HG02840 (cell line): Measurements from ENCODE around the gene RAB30.

Source experiments
- ATAC-seq: cut with Tn5 transposase; IDR thresholded peaks from one replicate; pipeline ENCODE4 v1.9.1; 2021; ENCODE audit warnings: mild to moderate bottlenecking, moderate library complexity, moderate number of reproducible peaks; ENCODE audit not compliant: unreplicated experiment, low FRiP score

Gene RAB30

DNA sequence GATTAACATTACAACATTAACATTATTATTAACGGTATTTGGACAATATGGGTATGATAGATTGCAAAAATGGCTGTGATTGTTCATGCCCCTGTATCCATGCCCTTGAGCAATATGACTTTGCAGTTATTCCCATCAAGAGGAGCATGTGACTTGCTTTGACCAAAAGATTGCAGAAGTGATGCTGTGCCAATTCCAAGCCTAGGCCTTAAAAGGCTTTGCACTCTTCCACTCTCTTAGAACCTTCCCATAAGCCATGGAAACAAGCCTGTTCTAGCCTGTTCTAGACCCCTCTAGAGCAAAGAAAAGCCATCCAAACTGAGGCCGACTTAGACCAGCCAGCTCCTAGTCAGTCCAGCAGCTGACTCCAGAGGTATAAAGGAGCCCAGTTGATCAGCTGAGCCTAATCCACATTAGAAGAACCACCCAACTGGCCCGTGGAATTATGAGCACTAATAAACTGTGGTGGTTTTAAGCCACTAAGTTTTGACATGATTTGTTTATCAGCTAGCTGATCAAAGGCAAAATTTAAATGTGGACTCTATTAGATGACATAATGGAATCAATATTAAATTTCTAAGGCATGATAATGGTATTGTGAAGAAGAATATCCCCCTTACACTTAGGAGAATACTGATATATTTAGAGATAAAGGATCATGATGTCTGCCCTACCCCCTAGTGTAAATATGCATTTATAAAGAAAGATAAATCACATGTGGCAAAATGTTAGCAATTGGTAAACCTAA is 28.6 kb downstream of the RAB30 start:
- no peak for ATAC-seq

DNA sequence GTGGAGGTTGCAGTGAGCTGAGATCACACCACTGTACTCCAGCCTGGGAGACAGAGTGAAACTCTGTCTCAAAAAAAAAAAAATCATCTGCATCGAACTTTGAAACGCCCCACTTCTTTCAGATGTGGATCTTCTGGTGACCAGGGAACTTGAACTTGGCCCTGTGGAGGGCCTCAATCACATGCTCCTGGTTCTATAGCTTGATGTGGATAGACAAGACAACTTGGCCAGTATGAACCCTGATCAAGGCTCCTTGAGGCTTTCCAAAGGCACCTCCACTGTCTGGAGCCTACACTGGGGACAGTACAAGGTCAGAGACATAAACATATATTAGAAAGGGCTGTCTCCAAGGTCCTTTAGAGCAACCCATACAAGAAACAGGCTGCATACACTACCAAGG is 30.6 kb downstream of the RAB30 start:
- ATAC-seq: no peak

GRCh38 chr11:83039566-83039965 is 32.1 kb downstream of the RAB30 start:
- no peak for ATAC-seq

GRCh38 chr11:83037877-83038276 is 33.8 kb downstream of the RAB30 start:
- ATAC-seq: no peak

DNA sequence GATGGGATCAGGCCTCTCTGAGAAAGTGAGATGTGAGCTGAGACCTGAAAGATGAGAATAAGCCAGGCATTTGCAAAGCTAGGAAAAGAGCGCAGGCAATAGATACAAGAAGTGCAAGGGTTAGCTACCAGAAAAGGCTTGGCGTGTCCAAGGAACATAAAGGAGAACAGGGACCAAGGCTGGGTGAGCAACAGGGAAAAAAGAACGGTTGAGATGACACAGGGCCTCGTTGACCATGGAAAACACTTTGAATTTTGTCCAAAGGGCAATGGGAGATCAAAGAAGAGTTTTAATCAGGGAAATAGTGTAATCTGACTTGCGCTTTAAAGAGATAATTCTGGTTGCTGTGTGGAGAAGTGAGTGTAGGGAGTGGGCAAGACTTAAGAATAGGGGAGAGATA is 35.0 kb downstream of the RAB30 start:
- ATAC-seq: no peak

DNA sequence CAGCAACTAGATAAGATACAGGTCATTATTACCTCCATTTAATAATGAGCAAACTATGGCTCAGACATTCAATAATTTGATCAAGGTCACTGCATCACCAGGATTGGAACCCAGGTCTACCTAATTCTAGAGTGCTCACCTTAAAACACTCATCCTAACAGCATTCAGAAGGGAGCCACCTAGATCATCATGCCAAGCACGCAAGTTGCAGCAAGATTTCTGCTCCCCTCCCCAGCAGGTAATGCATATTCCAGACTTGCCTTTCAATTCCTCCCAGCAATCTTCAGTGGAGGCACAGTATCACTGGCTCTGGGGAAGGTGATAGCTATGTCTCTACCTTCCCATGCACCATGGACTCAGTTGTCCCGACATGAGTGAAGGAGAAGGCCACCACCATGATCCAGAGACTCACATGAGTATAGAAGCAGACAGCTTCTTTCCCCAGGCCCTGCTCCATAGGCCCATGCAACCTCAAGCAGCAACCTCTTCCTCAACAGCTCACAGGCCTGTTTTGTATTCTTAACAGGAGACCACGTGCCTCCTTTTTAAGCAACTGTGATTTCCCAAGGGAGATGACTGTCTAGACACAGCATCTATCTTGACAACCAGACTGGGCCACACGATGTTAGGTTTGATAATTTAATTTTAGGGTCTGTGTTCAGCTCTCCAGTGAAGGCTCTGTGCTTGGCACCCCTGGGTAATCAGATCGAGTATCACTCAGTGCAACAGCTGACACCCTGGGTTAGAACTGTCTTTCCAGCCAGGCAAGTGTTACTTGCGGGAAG is 36.4 kb downstream of the RAB30 start:
- no peak for ATAC-seq

GRCh38 chr11:83034673-83035014 is 37.1 kb downstream of the RAB30 start:
- ATAC-seq: no peak

DNA sequence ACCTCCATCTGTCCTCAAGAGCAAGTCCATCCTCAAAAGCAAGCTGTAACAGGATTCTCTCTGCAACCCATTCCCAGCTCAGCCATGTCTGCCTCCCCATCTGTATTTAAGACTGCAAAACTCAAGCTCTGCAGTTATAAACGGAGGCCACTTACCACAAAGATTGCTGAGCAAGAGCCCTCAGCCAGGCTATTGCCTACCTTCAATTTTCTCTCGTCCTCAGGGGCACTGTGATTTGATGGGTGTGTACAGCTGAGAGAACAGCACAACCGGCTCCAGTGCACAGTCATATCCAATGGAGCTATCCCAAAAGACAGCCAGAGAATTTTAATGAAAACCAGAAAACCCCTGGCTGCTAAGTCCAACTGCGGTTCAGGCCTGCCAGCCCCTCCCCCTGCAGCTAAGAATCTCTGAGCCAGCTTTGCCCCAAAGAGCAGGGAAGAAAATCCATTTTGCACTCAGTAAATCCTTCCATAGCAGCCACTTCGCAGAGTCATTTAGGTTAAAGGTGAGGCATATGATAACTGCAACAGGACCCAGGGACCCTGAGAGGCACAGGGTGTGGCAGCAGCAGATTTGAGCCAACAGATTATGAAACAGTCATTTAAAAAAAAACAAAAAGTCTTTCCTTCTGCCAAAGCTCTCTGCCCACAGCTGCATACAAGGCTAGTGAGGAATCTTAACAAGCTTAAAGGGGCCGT is 37.6 kb downstream of the RAB30 start:
- ATAC-seq: no peak

DNA sequence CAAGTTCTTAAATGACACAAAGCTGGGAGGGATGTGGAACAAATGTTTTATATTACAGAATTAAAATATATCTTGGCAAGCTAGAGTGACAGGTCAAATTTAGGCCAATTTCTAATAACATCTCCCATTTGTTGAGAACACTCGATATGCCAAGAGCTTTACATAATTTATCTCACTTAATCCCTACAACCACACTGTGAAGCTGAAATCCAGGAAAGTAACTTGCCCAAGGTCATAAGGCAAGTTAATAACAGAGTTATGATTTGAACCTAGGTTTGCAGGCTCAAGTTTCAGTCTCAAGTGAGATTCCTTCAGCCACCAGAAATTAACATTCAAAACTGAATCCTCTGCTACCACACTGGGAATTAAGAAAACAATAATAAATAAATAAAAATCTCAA is 38.3 kb downstream of the RAB30 start:
- ATAC-seq: no peak

DNA sequence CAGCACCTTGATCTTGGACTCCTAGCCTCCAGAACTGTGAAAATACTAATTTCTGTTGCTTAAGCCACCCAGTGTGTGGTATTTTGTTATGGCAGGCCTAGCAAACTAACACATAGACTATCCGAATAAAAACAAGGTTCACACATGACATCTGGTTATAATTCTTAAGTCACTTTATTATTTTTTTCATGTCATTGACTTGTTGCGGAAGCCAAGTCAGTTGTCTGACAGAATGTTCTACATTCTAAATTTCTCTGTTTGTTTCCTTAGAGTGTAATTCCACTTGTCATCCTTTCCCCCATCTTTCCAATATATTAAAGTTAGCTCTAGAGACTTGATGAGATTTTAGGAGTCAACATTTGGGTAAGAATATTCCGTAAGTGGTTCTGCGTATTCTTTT is 40.6 kb downstream of the RAB30 start:
- ATAC-seq: no peak

GRCh38 chr11:83027794-83028193 is 43.9 kb downstream of the RAB30 start:
- no peak for ATAC-seq

GRCh38 chr11:83027289-83027688 is 44.4 kb downstream of the RAB30 start:
- ATAC-seq: no peak

- ATAC-seq: no peak
Measured at GRCh38 chr11:83026229-83026628, 45.5 kb downstream of the RAB30 start.

DNA sequence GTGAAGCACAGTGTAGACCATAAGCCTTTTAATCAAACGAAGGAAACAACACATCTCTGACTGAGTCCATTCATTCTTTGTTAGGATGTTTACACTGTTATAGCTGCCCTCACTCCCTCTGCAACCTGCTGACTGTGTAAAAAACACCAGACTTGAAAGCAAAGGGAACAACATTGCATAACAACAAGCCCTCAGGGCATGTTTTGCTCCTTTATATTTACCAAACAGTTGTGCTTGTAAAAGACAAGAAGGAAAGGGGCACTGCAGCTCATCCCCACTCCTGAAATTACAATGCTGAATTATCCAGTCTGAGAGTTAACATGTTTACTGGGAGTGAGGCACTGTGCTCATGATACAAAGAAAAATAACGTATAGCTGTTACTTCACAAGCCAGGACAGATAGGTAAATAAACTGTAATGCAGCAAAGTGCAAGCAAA is 46.4 kb downstream of the RAB30 start:
- ATAC-seq: no peak

- ATAC-seq: no peak
Measured at GRCh38 chr11:83024270-83024854, 47.3 kb downstream of the RAB30 start.

GRCh38 chr11:83023410-83023809 is 48.3 kb downstream of the RAB30 start:
- ATAC-seq: no peak

DNA sequence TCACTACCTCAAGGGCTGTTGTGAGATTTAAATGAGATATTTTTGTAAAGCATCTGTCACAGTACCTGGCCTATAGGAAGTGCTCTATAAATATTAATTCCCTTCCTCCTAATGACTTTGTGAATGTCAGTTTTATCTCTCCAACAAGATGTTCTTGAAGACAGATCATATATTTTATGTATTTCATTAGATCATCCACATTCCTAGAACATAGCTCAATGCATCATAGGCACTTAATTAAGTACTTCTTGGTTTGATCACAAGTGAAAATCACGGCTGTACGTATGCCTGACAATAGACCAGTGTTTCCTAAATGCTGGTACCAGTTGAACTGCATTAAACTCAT is 49.9 kb downstream of the RAB30 start:
- no peak for ATAC-seq

DNA sequence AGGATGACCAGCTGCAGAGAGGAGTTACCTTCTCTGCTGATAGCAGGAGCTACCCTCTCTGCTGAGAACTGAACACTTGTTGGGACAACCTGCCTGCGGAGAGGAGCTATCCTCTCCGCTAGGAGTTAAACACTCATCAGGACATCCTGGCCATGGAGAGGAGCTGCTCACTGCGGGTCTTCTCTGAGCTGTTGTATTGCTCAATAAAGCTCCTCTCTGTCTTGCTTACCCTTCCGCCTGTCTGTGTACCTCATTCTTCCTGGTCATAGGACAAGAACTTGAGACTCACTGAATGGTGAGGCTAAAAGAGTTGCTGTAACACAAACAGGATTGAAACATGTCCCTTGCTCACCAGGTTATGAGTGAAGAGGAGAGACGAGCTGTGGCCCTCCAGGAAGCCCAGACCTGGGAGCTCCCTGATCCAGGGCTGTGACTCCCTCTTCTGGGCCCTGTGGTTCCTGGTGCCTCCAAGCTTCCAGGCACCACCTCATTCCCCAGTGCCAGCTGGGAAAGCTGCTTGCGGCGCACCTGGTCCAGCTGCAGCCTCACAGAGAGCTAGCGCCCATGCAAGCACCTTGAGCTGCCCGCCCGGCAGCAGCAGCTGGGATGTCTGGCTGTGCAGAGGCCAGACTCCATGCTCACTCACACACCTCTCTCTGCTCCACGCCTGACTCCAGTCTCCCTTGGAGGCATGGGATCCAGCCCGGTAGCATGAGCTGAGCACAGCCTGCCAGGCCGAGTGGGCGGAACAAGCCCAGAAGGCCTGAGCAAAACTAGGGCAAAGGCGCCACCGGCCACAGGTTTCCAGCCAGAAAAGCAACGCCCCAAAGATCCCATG is 50.5 kb downstream of the RAB30 start:
- ATAC-seq: no peak

GRCh38 chr11:83019888-83020579 is 51.7 kb downstream of the RAB30 start:
- no peak for ATAC-seq

DNA sequence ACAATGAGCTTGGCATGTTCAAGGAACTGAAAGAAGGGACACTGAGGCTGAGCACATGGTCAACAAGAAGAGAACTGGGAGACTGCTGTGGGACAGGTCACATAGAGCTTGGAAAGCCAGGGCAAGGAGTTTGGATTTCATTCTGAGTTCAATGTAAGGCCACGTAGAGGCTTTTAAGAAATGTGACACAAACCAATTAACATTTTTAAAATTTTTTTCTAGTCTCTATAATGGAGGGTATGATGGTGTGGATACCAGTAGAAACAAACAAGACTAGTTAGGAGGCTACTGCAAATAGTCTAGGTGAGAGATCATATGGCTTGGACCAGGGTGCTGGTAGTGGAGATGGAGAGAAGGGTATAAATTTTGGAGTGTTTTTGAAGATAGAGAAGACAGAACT is 56.7 kb downstream of the RAB30 start:
- no peak for ATAC-seq
